Mesenteric fat pad (tissue), 1 donor: ENCODE data around the gene ZNF202. TPM values are rescaled to one million over a fixed set of nuclear protein-coding genes. Genes with fewer than 3 reads are reported as not detected.

Experiments used
- DNase-seq: peaks from one replicate; pipeline ENCODE4 v3.0.0-alpha.2; 2020; ENCODE audit warnings: low spot score
- total RNA-seq: library from RNA; stranded (reverse); fragmentation: NEBNext Ultra II Directional; extraction: Animal tissue kit (Norgen Biotek cat#: 25700); gene quantifications from one replicate; pipeline ENCODE4 v1.2.1, GENCODE V29; 2021
- donor health status: DM: yes; HTN: yes; CAD: no.

The ZNF202 gene
- total RNA-seq, 1 donor from 2014 or later = 7.5 TPM

- no peak for DNase-seq
Measured at GRCh38 chr11:123683428-123684170, 57.9 kb downstream of the ZNF202 start.

GRCh38 chr11:123682696-123683410, 58.6 kb downstream of the ZNF202 start:
- DNase-seq = no peak

- DNase-seq = no peak
Measured at GRCh38 chr11:123681030-123681429, 60.4 kb downstream of the ZNF202 start.

GRCh38 chr11:123678246-123678645, 63.2 kb downstream of the ZNF202 start:
- no peak for DNase-seq

GRCh38 chr11:123677510-123677909, 64.0 kb downstream of the ZNF202 start:
- DNase-seq = no peak

GRCh38 chr11:123674297-123674696, 67.2 kb downstream of the ZNF202 start:
- DNase-seq = no peak

Other genes starting within 250 kb of the ZNF202 start
- gene SCN3B, start 87.0 kb downstream of the ZNF202 start, total RNA-seq = 1.3 TPM
- not detected for gene OR6X1, start 12.9 kb upstream of the ZNF202 start, total RNA-seq
- not detected for gene OR6M1, start 64.7 kb upstream of the ZNF202 start, total RNA-seq
- not detected for gene TMEM225, start 144.0 kb upstream of the ZNF202 start, total RNA-seq
- gene OR8D4, start 160.5 kb upstream of the ZNF202 start, total RNA-seq = not detected
- gene OR4D5, start 198.0 kb upstream of the ZNF202 start, total RNA-seq = not detected
- not detected for gene OR6T1, start 202.2 kb upstream of the ZNF202 start, total RNA-seq
- gene OR10S1, start 236.1 kb upstream of the ZNF202 start, total RNA-seq = not detected